Measurements from ENCODE around the gene DYNLL1.

- TF ChIP-seq POLR2AphosphoS5 (IDR thresholded peaks at IDR 0.05), result no peak
- TF ChIP-seq CTCF (IDR thresholded peaks at IDR 0.05), result no peak
- no peak for TF ChIP-seq POLR2A (IDR thresholded peaks at IDR 0.05)
Observed at GRCh38 chr12:120522568-120522967, 26.7 kb downstream of the DYNLL1 start.
